Gastroesophageal sphincter (tissue), 3 donors: ENCODE measurements around the gene PELI2.

ENCODE experiments used
- EP300 ChIP-seq: sonication (generic); formaldehyde crosslinking; IDR thresholded peaks from one replicate; pipeline ENCODE4 v1.6.1; 2017; ENCODE audit warnings: antibody characterized with exemption, mild to moderate bottlenecking
- TF ChIP-seq, protein P1 (sequence below), 4 experiments: fragments of 200-600 bp in 2 of 4; fragments of 450-650 bp in 2 of 4; sonication (generic) in 1 of 4; IDR thresholded peaks; one replicate each; pipeline ENCODE4 v1.5.1; 2017 to 2019; ENCODE audit warnings: antibody characterized with exemption in 4 of 4, mild to moderate bottlenecking in 2 of 4, moderate library complexity in 2 of 4

DNA sequence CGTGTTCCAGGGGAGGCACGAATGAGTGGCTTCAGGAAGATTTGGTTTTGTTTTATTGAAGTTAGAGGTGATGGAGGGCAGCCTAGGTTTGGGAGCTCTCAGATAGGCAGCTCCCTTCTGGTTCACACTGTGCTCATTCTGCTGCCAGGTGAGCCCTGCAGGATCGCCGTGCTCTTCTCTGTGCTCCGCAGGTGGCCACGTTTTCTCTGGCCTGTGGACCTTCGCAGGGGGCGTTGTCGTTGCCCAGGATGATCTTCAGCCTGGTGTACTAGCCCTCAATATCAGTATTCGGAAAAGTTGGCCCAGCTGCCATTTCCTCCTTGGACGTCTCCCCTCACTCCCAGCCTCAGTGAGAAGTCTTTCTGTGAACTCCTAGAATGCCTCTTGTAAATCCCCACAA, 69.5 kb downstream of the PELI2 start:
- no peak for TF ChIP-seq EP300
- TF ChIP-seq, protein P1, sequence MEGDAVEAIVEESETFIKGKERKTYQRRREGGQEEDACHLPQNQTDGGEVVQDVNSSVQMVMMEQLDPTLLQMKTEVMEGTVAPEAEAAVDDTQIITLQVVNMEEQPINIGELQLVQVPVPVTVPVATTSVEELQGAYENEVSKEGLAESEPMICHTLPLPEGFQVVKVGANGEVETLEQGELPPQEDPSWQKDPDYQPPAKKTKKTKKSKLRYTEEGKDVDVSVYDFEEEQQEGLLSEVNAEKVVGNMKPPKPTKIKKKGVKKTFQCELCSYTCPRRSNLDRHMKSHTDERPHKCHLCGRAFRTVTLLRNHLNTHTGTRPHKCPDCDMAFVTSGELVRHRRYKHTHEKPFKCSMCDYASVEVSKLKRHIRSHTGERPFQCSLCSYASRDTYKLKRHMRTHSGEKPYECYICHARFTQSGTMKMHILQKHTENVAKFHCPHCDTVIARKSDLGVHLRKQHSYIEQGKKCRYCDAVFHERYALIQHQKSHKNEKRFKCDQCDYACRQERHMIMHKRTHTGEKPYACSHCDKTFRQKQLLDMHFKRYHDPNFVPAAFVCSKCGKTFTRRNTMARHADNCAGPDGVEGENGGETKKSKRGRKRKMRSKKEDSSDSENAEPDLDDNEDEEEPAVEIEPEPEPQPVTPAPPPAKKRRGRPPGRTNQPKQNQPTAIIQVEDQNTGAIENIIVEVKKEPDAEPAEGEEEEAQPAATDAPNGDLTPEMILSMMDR (IDR thresholded peaks at IDR 0.05): no peak
